Ovary (tissue), 3 donors: ENCODE measurements around the gene LRRC52.

Source experiments
- CTCF ChIP-seq, 3 donors: fragments of 450-650 bp in 2 of 3; fragments of 200-600 bp in 1 of 3; IDR thresholded peaks; one replicate each; pipeline versions ENCODE4 v1.5.1 to v1.8.0; 2016 to 2022; ENCODE audit warnings: antibody characterized with exemption in 3 of 3, mild to moderate bottlenecking in 1 of 3
- EP300 ChIP-seq: sonication (generic); formaldehyde crosslinking; IDR thresholded peaks from one replicate; pipeline ENCODE4 v1.6.1; 2017; ENCODE audit warnings: antibody characterized with exemption
- donor health status: DM: no; HTN: no; CAD: no.

DNA sequence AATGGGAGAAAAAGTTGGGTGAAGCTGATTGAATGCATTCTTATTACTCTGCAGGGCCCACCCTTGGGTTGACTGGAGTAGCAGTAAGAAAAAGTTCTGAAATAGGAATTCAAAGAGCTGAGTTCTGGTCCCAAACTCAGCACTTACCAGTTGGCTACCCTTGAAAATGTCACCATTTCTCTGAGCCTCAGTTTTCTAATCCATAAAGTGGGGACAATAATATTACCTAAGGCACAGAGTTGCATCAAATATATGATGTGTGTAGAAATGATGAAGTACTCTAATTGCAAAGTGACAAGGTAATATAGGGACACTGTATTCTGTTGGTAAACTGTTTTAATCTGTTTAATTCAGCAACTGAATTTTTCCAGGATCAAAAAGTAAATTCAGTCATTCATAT lies 1.2 kb downstream of the LRRC52 start:
- no peak for TF ChIP-seq CTCF (IDR thresholded peaks at IDR 0.05)
- TF ChIP-seq EP300: no peak
